HepG2 (cell line): ENCODE results near the gene SVOP. TPM values are rescaled to one million over a fixed set of nuclear protein-coding genes. Genes with fewer than 3 reads are reported as not detected.

ENCODE experiments used
- MAFF ChIP-seq: IDR thresholded peaks from 2 replicates; pipeline ENCODE4 v1.6.1; 2011; ENCODE audit warnings: low read depth, low read length, improper control_type of control experiment
- MEIS2 ChIP-seq: sonication (generic); formaldehyde crosslinking; IDR thresholded peaks from 2 replicates; pipeline ENCODE4 v1.9.0; 2021; ENCODE audit warnings: mild to moderate bottlenecking, missing genetic modification reagents
- NFE2L1 ChIP-seq: sonication (generic); formaldehyde crosslinking; IDR thresholded peaks from 2 replicates; pipeline ENCODE4 v1.4.0; 2020; ENCODE audit warnings: missing genetic modification reagents, mild to moderate bottlenecking, borderline replicate concordance
- NFIC ChIP-seq: IDR thresholded peaks from 2 replicates; pipeline ENCODE4 v1.6.1; 2012; ENCODE audit warnings: mild to moderate bottlenecking, low read length, inconsistent platforms
- RFX3 ChIP-seq: IDR thresholded peaks from 2 replicates; pipeline ENCODE4 v1.6.1; 2016; ENCODE audit warnings: missing biosample characterization, missing genetic modification reagents
- SAP130 ChIP-seq: IDR thresholded peaks from 2 replicates; pipeline ENCODE4 v1.6.1; 2016; ENCODE audit warnings: low read depth
- SATB2 ChIP-seq: sonication (generic); formaldehyde crosslinking; IDR thresholded peaks from 2 replicates; pipeline ENCODE4 v1.5.0; 2020; ENCODE audit warnings: missing genetic modification reagents
- SOX13 ChIP-seq, 3 experiments: fragments of 450-650 bp in 1 of 3; sonication (generic) in 1 of 3; formaldehyde crosslinking in 1 of 3; IDR thresholded peaks in 2 of 3; conservative IDR thresholded peaks in 1 of 3; 2 replicates each; pipeline versions ENCODE4 v1.5.0 to v1.6.1; 2016 to 2020; ENCODE audit warnings: antibody characterized with exemption in 1 of 3, mild to moderate bottlenecking in 1 of 3, missing compliant biosample characterization in 1 of 3, missing genetic modification reagents in 1 of 3, moderate library complexity in 1 of 3
- SP4 ChIP-seq: sonication (generic); formaldehyde crosslinking; IDR thresholded peaks from 2 replicates; pipeline ENCODE4 v1.8.1; 2023; ENCODE audit warnings: mild to moderate bottlenecking, missing genetic modification reagents
- STAT5B ChIP-seq: sonication (generic); formaldehyde crosslinking; IDR thresholded peaks from 2 replicates; pipeline ENCODE4 v1.4.0; 2020; ENCODE audit warnings: missing genetic modification reagents
- THRA ChIP-seq: sonication (generic); formaldehyde crosslinking; IDR thresholded peaks from 2 replicates; pipeline ENCODE4 v1.4.0; 2020; ENCODE audit warnings: missing genetic modification reagents, borderline replicate concordance
- ZBTB49 ChIP-seq: sonication (generic); formaldehyde crosslinking; IDR thresholded peaks from 2 replicates; pipeline ENCODE4 v1.4.0; 2020; ENCODE audit warnings: missing genetic modification reagents, borderline replicate concordance
- ZBTB7B ChIP-seq: sonication (generic); formaldehyde crosslinking; IDR thresholded peaks from 2 replicates; pipeline ENCODE4 v1.4.0; 2020; ENCODE audit warnings: missing genetic modification reagents
- ZEB1 ChIP-seq: IDR thresholded peaks from 2 replicates; pipeline ENCODE4 v1.6.1; 2012; ENCODE audit warnings: mild to moderate bottlenecking, low read depth, inconsistent platforms; ENCODE audit not compliant: insufficient replicate concordance
- ZFAT ChIP-seq: sonication (generic); formaldehyde crosslinking; conservative IDR thresholded peaks from 2 replicates; pipeline ENCODE4 v1.8.1; 2023; ENCODE audit warnings: missing genetic modification reagents, inconsistent platforms
- ZNF20 ChIP-seq: sonication (generic); formaldehyde crosslinking; IDR thresholded peaks from 2 replicates; pipeline ENCODE4 v1.4.0; 2020; ENCODE audit warnings: mild to moderate bottlenecking, moderate library complexity, missing genetic modification reagents
- ZNF629 ChIP-seq: sonication (generic); formaldehyde crosslinking; conservative IDR thresholded peaks from 2 replicates; pipeline ENCODE4 v1.5.0; 2020; ENCODE audit warnings: missing genetic modification reagents
- ZNF749 ChIP-seq: sonication (generic); formaldehyde crosslinking; IDR thresholded peaks from 2 replicates; pipeline ENCODE4 v1.8.0; 2022; ENCODE audit warnings: mild to moderate bottlenecking, missing genetic modification reagents, moderate library complexity, borderline replicate concordance
- ZNF83 ChIP-seq: sonication (generic); formaldehyde crosslinking; IDR thresholded peaks from 2 replicates; pipeline ENCODE4 v1.4.0; 2020; ENCODE audit warnings: missing genetic modification reagents, mild to moderate bottlenecking, borderline replicate concordance
- polyA plus RNA-seq, 8 experiments: library from polyadenylated mRNA; depleted of rRNA in 3 of 8; stranded (reverse) in 7 of 8; unstranded in 1 of 8; fragments of >200 nt; fragmentation: Illumina TruSeq in 4 of 8; extraction: Trizol in 4 of 8; gene quantifications; 2 replicates each; pipeline versions ENCODE4 v1.2.1 to v1.2.3, GENCODE V29; 2011 to 2016; ENCODE audit warnings: low read depth in 4 of 8, missing spikeins in 1 of 8, mixed read lengths in 1 of 8; ENCODE audit not compliant: insufficient read depth in 1 of 8
- total RNA-seq, 5 experiments: library from RNA; depleted of rRNA; stranded (reverse); fragments of >200 nt; fragmentation: Illumina TruSeq; extraction: Trizol; gene quantifications; 2 replicates each; pipeline ENCODE4 v1.2.3, GENCODE V29; 2016; ENCODE audit warnings: low read depth in 1 of 5
- TF ChIP-seq, protein P1 (sequence below): sonication (generic); formaldehyde crosslinking; IDR thresholded peaks from 2 replicates; pipeline ENCODE4 v1.4.0; 2020; ENCODE audit warnings: missing genetic modification reagents, borderline replicate concordance
- TF ChIP-seq, protein P2 (sequence below): sonication (generic); formaldehyde crosslinking; IDR thresholded peaks from 2 replicates; pipeline ENCODE4 v1.4.0; 2020; ENCODE audit warnings: mild to moderate bottlenecking, missing genetic modification reagents

Gene SVOP
- total and polyA plus RNA-seq, 2 of the 13 experiments (the other 11 are each of a cell fraction or from before 2014, with no cell fraction given) = not detected

- TF ChIP-seq ZNF83 (CRISPR knock-in tag) (no peak), THRA (CRISPR knock-in tag) (no peak), STAT5B (CRISPR knock-in tag) (no peak), MEIS2 (CRISPR knock-in tag) (no peak), ZNF629 (CRISPR knock-in tag) (no peak), ZFAT (CRISPR knock-in tag) (no peak), SAP130 (CRISPR knock-in tag) (peak; percentile 77), NFIC (0 out of 2 replicates have a peak, but pooled peaks have one; percentile 22), ZNF20 (no peak), SP4 (CRISPR knock-in tag) (no peak), ZBTB49 (CRISPR knock-in tag) (no peak), ZNF749 (CRISPR knock-in tag) (no peak), ZBTB7B (no peak), RFX3 (CRISPR knock-in tag) (no peak), ZEB1 (no peak), MAFF (no peak), SATB2 (no peak), SOX13 (IDR thresholded peaks at IDR 0.05) (no peak), SOX13 (CRISPR knock-in tag; conservative IDR thresholded peaks at IDR 0.05 in 1 of 2, IDR thresholded peaks at IDR 0.05 in 1 of 2) (peak in 1 of 2 experiments; percentile 56; a peak in 1 of 4 replicates), NFE2L1 (CRISPR knock-in tag) (no peak)
- TF ChIP-seq, protein P1, sequence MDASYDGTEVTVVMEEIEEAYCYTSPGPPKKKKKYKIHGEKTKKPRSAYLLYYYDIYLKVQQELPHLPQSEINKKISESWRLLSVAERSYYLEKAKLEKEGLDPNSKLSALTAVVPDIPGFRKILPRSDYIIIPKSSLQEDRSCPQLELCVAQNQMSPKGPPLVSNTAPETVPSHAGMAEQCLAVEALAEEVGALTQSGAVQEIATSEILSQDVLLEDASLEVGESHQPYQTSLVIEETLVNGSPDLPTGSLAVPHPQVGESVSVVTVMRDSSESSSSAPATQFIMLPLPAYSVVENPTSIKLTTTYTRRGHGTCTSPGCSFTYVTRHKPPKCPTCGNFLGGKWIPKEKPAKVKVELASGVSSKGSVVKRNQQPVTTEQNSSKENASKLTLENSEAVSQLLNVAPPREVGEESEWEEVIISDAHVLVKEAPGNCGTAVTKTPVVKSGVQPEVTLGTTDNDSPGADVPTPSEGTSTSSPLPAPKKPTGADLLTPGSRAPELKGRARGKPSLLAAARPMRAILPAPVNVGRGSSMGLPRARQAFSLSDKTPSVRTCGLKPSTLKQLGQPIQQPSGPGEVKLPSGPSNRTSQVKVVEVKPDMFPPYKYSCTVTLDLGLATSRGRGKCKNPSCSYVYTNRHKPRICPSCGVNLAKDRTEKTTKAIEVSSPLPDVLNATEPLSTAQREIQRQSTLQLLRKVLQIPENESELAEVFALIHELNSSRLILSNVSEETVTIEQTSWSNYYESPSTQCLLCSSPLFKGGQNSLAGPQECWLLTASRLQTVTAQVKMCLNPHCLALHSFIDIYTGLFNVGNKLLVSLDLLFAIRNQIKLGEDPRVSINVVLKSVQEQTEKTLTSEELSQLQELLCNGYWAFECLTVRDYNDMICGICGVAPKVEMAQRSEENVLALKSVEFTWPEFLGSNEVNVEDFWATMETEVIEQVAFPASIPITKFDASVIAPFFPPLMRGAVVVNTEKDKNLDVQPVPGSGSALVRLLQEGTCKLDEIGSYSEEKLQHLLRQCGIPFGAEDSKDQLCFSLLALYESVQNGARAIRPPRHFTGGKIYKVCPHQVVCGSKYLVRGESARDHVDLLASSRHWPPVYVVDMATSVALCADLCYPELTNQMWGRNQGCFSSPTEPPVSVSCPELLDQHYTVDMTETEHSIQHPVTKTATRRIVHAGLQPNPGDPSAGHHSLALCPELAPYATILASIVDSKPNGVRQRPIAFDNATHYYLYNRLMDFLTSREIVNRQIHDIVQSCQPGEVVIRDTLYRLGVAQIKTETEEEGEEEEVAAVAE = no peak
- TF ChIP-seq, protein P2, sequence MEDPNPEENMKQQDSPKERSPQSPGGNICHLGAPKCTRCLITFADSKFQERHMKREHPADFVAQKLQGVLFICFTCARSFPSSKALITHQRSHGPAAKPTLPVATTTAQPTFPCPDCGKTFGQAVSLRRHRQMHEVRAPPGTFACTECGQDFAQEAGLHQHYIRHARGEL (CRISPR knock-in tag) = no peak
Measured at GRCh38 chr12:109065154-109065852, 44.4 kb upstream of the SVOP start (continued).
